ENCODE results near the gene TTC38.

Gene TTC38

DNA sequence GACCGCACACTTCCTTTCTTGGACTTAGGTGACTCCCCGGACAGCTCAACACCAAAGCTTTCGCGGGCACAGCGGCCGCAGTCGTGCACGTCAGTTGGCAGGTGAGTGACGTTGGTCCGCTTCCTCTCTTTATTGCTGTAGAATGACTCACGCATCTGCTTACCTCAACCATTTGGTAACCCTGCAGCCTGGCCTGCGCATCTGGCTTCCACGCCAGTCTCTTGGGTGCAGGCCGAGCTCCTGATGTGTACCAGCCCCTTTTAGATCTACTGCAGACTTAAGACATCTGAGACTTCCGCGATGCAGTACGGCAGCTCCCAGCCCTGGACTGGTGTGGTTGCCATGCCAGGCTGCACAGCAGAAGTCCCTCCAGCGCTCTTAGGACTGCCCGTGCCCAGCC is 55.4 kb downstream of the TTC38 start:
- no peak for DNase-seq (ENCODE audit: low read depth)
- TF ChIP-seq, protein P1, sequence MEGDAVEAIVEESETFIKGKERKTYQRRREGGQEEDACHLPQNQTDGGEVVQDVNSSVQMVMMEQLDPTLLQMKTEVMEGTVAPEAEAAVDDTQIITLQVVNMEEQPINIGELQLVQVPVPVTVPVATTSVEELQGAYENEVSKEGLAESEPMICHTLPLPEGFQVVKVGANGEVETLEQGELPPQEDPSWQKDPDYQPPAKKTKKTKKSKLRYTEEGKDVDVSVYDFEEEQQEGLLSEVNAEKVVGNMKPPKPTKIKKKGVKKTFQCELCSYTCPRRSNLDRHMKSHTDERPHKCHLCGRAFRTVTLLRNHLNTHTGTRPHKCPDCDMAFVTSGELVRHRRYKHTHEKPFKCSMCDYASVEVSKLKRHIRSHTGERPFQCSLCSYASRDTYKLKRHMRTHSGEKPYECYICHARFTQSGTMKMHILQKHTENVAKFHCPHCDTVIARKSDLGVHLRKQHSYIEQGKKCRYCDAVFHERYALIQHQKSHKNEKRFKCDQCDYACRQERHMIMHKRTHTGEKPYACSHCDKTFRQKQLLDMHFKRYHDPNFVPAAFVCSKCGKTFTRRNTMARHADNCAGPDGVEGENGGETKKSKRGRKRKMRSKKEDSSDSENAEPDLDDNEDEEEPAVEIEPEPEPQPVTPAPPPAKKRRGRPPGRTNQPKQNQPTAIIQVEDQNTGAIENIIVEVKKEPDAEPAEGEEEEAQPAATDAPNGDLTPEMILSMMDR (conservative IDR thresholded peaks at IDR 0.05; ENCODE audit: control insufficient read depth, insufficient read depth, low read depth, low read length) = no peak
- H3K4me3 ChIP-seq (ENCODE audit: control insufficient read depth, low read depth, low read length) = no peak overlapping the region

DNA sequence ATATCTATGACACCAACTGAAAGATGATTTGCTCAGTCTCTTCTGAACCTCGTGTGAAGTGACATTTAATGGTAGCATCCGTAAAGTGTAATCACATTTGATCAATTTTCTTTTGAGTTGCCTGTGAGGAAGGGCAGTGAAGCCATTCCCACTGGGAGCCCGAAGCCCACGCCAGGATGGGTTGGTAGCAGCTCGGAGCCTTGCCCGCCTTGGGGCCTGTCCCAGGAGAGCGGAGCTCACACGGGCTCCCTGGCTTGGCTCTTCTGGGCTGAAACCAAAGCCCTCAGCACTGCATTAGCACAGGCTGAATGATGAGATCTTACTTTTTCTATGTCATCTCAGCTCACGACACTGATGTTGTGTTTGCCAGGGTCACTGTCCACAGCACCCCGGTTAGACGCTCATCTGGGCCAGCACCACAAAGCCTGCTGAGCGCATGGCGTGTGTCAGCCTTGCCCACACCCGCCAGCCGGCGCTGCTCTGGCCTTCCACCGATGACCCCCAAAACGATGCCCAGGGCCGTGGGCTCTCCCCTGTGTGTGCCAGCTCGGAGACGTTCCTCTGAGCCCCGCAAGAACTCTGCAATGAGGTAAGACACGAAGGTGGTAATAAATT is 58.4 kb downstream of the TTC38 start:
- TF ChIP-seq, protein P1 (conservative IDR thresholded peaks at IDR 0.05; ENCODE audit: control insufficient read depth, insufficient read depth, low read depth, low read length) = no peak
- no peak overlapping the region for H3K4me3 ChIP-seq (ENCODE audit: control insufficient read depth, low read depth, low read length)
- no peak for DNase-seq (ENCODE audit: low read depth)

DNA sequence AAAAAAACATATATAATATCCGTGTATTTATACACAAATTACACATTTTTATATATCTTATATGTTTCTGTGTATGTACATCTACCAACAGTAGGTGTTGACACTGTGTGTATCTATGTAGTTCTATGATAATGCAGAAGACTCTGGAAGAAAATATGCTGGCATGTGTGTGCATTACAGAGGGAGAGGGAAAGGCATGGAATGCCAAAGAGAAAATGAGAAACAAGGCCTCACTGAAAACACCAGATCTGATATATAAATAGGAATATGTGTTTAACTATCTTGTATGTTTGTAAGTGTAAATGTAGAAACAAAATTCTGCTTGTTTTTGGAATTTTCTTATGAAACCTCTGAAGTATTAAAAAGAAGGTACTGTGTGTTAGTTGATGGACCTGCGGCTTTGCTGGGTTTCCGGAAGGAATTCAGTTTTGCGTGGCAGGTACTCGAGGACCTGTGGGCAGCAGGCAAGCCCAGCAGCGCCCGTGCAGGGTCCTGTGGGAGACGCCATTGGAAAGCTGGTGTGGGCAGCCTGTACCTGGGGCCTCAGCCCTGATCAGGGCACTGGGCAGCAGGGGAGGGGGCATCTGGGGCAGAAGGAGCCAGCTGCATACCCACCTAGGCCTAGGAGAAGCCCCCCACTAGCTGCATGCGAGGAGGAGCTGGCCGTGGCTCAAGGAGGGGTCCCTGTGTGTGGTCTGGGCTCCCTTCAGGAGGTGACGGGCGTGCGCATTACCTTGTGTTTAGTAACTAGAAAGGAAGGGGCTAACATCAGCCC is 60.1 kb downstream of the TTC38 start:
- no peak overlapping the region for H3K4me3 ChIP-seq (ENCODE audit: control insufficient read depth, low read depth, low read length)
- TF ChIP-seq, protein P1 (conservative IDR thresholded peaks at IDR 0.05; ENCODE audit: control insufficient read depth, insufficient read depth, low read depth, low read length) = no peak
- DNase-seq (ENCODE audit: low read depth) = no peak

DNA sequence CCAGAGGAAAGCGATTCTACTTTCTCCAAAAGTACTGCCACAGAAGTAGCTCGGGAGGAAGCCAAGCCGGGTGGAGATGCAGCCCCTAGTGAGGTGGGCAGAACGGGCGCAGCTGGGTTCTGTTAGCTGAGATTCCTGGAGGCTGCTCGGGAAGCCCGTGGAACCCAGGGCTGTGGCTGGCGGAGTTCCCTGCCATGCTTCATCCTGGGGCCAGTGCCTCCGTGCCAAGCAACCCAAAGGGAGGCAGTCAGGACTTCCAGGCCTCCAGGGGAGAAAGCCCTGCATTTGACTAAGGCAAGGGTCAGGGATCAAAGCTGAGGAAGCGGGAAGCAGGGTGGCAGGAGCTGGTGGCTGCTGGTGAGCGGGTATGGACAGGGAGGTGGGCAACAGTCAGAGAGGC is 61.0 kb downstream of the TTC38 start:
- no peak for DNase-seq (ENCODE audit: low read depth)
- TF ChIP-seq, protein P1 (conservative IDR thresholded peaks at IDR 0.05; ENCODE audit: control insufficient read depth, insufficient read depth, low read depth, low read length) = no peak
- no peak overlapping the region for H3K4me3 ChIP-seq (ENCODE audit: control insufficient read depth, low read depth, low read length)

DNA sequence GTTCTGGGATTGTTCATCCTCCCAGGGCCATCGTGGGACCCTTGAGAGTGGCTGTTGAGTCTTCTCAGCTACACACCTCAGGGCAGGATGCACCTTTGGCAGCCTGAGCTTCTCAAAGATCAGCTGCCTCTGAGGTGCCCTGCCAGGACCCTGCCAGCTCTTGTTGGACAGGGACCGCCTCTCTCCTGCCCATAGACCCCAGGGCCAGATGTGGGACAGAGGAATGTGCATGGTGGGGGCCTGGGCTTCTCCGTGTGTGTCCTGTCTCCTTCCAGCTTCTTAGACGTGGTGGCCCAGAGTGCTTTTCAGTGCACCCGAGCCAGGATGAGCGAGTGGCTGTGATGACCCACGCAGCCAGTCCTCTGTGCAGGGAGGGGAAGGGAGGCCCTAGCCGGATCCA is 61.8 kb downstream of the TTC38 start:
- TF ChIP-seq, protein P1 (conservative IDR thresholded peaks at IDR 0.05; ENCODE audit: control insufficient read depth, insufficient read depth, low read depth, low read length) = no peak
- no peak for DNase-seq (ENCODE audit: low read depth)
- H3K4me3 ChIP-seq (ENCODE audit: control insufficient read depth, low read depth, low read length) = no peak overlapping the region

DNA sequence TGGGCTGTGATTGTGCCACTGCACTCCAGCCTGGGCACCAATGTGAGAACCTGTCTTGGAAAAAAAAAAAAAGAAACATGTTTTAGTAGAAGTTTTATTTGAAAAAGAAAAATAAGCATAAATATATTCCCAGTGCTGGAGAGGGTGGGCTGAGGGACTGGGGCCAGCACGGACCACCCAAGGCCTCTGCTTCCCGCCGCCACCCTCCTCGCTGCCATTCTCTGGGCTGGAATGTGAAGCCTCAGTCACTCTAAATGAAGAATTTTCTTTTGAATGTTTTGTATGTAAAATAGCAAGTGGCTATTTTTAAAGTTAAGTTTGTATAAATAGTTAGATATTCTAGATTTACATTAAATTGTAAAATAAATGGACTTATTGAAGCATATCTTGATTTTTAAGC is 62.6 kb downstream of the TTC38 start:
- TF ChIP-seq, protein P1 (conservative IDR thresholded peaks at IDR 0.05; ENCODE audit: control insufficient read depth, insufficient read depth, low read depth, low read length) = no peak
- DNase-seq (ENCODE audit: low read depth) = no peak
- H3K4me3 ChIP-seq (ENCODE audit: control insufficient read depth, low read depth, low read length) = no peak overlapping the region
